K562 (cell line): Measurements from ENCODE around the gene TMEM184C. TPM values are rescaled to one million over a fixed set of nuclear protein-coding genes. Genes with fewer than 3 reads are reported as not detected.

Experiments
- ATF7 ChIP-seq: fragments of 450-650 bp; IDR thresholded peaks from 2 replicates; pipeline ENCODE4 v1.7.1; 2014; ENCODE audit warnings: mild to moderate bottlenecking, moderate library complexity
- E2F3 ChIP-seq: fragments of 250-450 bp; sonication (Bioruptor Pico); IDR thresholded peaks from 2 replicates; pipeline ENCODE4 v1.4.0; 2020; ENCODE audit warnings: mild to moderate bottlenecking
- ETV6 ChIP-seq, 3 experiments: fragments of 150-350 bp in 1 of 3; sonication (generic) in 1 of 3; formaldehyde crosslinking in 1 of 3; IDR thresholded peaks; 2 replicates each; pipeline versions ENCODE4 v1.6.1 to v1.8.0; 2014 to 2022; ENCODE audit warnings: borderline replicate concordance in 2 of 3, low read depth in 2 of 3, antibody characterized with exemption in 1 of 3, low read length in 1 of 3, mild to moderate bottlenecking in 1 of 3, missing genetic modification reagents in 1 of 3
- RBBP5 ChIP-seq: fragments of 200-600 bp; sonication (generic); IDR thresholded peaks from 2 replicates; pipeline ENCODE4 v1.6.1; 2012; ENCODE audit warnings: borderline replicate concordance, mild to moderate bottlenecking, low read length, control low read depth, inconsistent platforms; ENCODE audit not compliant: insufficient read depth, poor library complexity, severe bottlenecking
- RBM34 ChIP-seq: fragments of 200-400 bp; formaldehyde crosslinking; IDR thresholded peaks from 2 replicates; pipeline ENCODE4 v1.6.1; 2018; ENCODE audit warnings: low read length, borderline replicate concordance; ENCODE audit not compliant: insufficient read depth
- SRSF7 ChIP-seq: fragments of 200-400 bp; formaldehyde crosslinking; optimal IDR thresholded peaks from 2 replicates; pipeline ENCODE3; 2017; ENCODE audit warnings: mild to moderate bottlenecking, low read depth, low read length
- ZFP36 ChIP-seq: fragments of 150-350 bp; IDR thresholded peaks from 2 replicates; pipeline ENCODE4 v1.6.1; 2018; ENCODE audit warnings: low read length, low read depth; ENCODE audit not compliant: partially characterized antibody
- ZNF124 ChIP-seq: sonication (generic); formaldehyde crosslinking; IDR thresholded peaks from 2 replicates; pipeline ENCODE4 v1.8.1; 2022; ENCODE audit warnings: missing genetic modification reagents
- ZNF445 ChIP-seq: fragments of 250-450 bp; sonication (Bioruptor Pico); IDR thresholded peaks from 2 replicates; pipeline ENCODE4 v1.4.0; 2020; ENCODE audit warnings: low read depth, mild to moderate bottlenecking, moderate library complexity
- ZNF584 ChIP-seq: fragments of 200-800 bp; sonication (Bioruptor generic); IDR thresholded peaks from 2 replicates; pipeline ENCODE4 v1.6.1; 2016; ENCODE audit warnings: low read depth, mild to moderate bottlenecking, missing genetic modification characterization, missing compliant biosample characterization
- polyA plus RNA-seq, 8 experiments: library from polyadenylated mRNA; depleted of rRNA in 4 of 8; stranded (reverse) in 5 of 8; unstranded in 3 of 8; fragments of >200 nt; fragmentation: Nextera tagmentation in 2 of 8; fragmentation: Illumina TruSeq in 1 of 8; extraction: Ambion mirVana in 2 of 8; extraction: Trizol in 1 of 8; gene quantifications; 2 replicates each; pipeline versions ENCODE4 v1.2.1 to v1.2.3, GENCODE V29; 2011 to 2014; ENCODE audit warnings: inconsistent platforms in 1 of 8, missing spikeins in 1 of 8
- total RNA-seq, 7 experiments: library from RNA; depleted of rRNA in 6 of 7; stranded (reverse); fragments of >200 nt in 6 of 7; fragmentation: Illumina TruSeq in 2 of 7; extraction: Trizol in 2 of 7; gene quantifications; 2 replicates each; pipeline versions ENCODE4 v1.2.1 to v1.2.3, GENCODE V29; 2011 to 2021; ENCODE audit warnings: low replicate concordance in 1 of 7
- TF ChIP-seq, protein P1 (sequence below): sonication (generic); formaldehyde crosslinking; IDR thresholded peaks from 2 replicates; pipeline ENCODE4 v1.4.0; 2020; ENCODE audit warnings: mild to moderate bottlenecking, missing genetic modification reagents
- TF ChIP-seq, protein P2 (sequence below): fragments of 250-450 bp; sonication (Bioruptor Pico); IDR thresholded peaks from 2 replicates; pipeline ENCODE4 v1.8.0; 2021; ENCODE audit warnings: moderate library complexity, mild to moderate bottlenecking, inconsistent platforms
- TF ChIP-seq, protein P3 (sequence below): fragments of 450-650 bp; formaldehyde crosslinking; IDR thresholded peaks from 2 replicates; pipeline ENCODE4 v1.4.0; 2020; ENCODE audit warnings: mild to moderate bottlenecking, moderate library complexity
- TF ChIP-seq, protein P4 (sequence below), 2 experiments: fragments of 450-650 bp; IDR thresholded peaks; 2 replicates each; pipeline ENCODE4 v1.6.1; 2016
- TF ChIP-seq, protein P5 (sequence below): sonication (generic); formaldehyde crosslinking; IDR thresholded peaks from 2 replicates; pipeline ENCODE4 v1.8.0; 2022; ENCODE audit warnings: mild to moderate bottlenecking, missing genetic modification reagents

Gene TMEM184C
- total and polyA plus RNA-seq, 9 of the 15 experiments (the other 6 are each of a cell fraction or from before 2014, with no cell fraction given) = 3.9 to 24.2 (median 18.2) TPM

DNA sequence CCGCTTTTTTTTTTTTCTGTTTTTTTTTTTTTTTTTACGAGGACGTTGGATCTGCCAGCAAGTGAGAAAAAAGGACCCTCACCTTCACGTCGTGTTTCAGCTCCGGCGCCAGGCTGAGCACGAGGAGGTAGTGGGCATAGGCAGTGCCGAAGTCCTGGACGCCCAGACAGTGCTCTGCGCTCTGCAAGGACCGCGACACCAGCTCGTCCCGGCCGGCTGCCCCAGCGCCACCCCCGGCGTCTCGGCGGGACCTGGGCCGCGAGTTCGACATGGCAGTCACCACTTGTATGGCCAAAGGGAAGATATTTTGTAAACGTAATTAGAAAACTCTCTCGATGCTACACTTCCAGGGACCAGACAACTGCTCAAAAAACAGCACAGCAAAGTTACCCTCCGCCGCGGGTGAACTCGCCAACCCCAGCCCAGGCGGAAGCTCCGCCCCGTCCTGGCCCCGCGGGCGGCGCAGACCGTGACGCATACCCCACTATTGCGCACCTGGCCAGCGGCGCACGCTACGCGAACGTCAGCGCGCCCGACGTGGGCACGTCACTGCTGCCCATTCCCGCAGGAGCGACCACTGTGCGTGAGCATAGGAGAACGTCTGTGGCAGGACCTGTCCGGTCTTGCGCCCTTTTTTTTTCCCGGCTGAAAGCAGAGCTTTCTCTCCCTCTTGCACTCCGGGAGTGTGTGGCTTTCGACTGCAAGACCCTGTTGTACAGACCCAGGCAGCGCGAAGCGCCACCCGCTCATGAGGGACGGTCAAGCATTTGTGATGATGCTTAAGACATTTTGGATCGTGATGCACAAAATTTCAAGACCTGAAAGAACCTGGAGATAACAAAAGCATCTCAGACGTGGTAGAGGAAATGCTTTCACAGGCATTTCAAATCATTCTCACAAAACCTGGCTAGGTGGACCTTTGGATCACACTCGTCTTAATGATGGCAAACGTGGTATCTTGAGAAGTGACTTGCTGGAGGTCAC, 66.8 kb downstream of the TMEM184C start, which contains the start of gene PRMT9 (continued):
- TF ChIP-seq, protein P1, sequence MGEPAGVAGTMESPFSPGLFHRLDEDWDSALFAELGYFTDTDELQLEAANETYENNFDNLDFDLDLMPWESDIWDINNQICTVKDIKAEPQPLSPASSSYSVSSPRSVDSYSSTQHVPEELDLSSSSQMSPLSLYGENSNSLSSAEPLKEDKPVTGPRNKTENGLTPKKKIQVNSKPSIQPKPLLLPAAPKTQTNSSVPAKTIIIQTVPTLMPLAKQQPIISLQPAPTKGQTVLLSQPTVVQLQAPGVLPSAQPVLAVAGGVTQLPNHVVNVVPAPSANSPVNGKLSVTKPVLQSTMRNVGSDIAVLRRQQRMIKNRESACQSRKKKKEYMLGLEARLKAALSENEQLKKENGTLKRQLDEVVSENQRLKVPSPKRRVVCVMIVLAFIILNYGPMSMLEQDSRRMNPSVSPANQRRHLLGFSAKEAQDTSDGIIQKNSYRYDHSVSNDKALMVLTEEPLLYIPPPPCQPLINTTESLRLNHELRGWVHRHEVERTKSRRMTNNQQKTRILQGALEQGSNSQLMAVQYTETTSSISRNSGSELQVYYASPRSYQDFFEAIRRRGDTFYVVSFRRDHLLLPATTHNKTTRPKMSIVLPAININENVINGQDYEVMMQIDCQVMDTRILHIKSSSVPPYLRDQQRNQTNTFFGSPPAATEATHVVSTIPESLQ (CRISPR knock-in tag) = peak; percentile 80; the same call in 1 of the 2 replicates
- TF ChIP-seq ZNF124 (CRISPR knock-in tag) (no peak), ATF7 (peak; percentile 91), ZFP36 (peak; percentile 48), ZNF445 (CRISPR knock-in tag) (no peak), E2F3 (no peak), ZNF584 (CRISPR knock-in tag) (no peak), RBM34 (no peak), RBBP5 (peak; percentile 72), SRSF7 (no peak), ETV6 (IDR thresholded peaks at IDR 0.05; ENCODE audit: borderline replicate concordance in 1 of 2, low read depth in 2 of 2, low read length in 1 of 2) (no peak), ETV6 (CRISPR knock-in tag; IDR thresholded peaks at IDR 0.05; ENCODE audit: borderline replicate concordance) (no peak)
- TF ChIP-seq, protein P2, sequence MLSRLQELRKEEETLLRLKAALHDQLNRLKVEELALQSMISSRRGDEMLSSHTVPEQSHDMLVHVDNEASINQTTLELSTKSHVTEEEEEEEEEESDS (CRISPR knock-in tag) = no peak
- TF ChIP-seq, protein P3, sequence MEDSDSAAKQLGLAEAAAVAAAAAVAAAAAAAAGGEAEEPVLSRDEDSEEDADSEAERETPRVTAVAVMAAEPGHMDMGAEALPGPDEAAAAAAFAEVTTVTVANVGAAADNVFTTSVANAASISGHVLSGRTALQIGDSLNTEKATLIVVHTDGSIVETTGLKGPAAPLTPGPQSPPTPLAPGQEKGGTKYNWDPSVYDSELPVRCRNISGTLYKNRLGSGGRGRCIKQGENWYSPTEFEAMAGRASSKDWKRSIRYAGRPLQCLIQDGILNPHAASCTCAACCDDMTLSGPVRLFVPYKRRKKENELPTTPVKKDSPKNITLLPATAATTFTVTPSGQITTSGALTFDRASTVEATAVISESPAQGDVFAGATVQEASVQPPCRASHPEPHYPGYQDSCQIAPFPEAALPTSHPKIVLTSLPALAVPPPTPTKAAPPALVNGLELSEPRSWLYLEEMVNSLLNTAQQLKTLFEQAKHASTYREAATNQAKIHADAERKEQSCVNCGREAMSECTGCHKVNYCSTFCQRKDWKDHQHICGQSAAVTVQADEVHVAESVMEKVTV (CRISPR knock-in tag) = no peak
- TF ChIP-seq, protein P4, sequence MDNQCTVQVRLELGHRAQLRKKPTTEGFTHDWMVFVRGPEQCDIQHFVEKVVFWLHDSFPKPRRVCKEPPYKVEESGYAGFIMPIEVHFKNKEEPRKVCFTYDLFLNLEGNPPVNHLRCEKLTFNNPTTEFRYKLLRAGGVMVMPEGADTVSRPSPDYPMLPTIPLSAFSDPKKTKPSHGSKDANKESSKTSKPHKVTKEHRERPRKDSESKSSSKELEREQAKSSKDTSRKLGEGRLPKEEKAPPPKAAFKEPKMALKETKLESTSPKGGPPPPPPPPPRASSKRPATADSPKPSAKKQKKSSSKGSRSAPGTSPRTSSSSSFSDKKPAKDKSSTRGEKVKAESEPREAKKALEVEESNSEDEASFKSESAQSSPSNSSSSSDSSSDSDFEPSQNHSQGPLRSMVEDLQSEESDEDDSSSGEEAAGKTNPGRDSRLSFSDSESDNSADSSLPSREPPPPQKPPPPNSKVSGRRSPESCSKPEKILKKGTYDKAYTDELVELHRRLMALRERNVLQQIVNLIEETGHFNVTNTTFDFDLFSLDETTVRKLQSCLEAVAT (IDR thresholded peaks at IDR 0.05) = 0 out of 4 replicates have a peak, but pooled peaks of 1 of the 2 experiments have one; percentile 10
- TF ChIP-seq, protein P5, sequence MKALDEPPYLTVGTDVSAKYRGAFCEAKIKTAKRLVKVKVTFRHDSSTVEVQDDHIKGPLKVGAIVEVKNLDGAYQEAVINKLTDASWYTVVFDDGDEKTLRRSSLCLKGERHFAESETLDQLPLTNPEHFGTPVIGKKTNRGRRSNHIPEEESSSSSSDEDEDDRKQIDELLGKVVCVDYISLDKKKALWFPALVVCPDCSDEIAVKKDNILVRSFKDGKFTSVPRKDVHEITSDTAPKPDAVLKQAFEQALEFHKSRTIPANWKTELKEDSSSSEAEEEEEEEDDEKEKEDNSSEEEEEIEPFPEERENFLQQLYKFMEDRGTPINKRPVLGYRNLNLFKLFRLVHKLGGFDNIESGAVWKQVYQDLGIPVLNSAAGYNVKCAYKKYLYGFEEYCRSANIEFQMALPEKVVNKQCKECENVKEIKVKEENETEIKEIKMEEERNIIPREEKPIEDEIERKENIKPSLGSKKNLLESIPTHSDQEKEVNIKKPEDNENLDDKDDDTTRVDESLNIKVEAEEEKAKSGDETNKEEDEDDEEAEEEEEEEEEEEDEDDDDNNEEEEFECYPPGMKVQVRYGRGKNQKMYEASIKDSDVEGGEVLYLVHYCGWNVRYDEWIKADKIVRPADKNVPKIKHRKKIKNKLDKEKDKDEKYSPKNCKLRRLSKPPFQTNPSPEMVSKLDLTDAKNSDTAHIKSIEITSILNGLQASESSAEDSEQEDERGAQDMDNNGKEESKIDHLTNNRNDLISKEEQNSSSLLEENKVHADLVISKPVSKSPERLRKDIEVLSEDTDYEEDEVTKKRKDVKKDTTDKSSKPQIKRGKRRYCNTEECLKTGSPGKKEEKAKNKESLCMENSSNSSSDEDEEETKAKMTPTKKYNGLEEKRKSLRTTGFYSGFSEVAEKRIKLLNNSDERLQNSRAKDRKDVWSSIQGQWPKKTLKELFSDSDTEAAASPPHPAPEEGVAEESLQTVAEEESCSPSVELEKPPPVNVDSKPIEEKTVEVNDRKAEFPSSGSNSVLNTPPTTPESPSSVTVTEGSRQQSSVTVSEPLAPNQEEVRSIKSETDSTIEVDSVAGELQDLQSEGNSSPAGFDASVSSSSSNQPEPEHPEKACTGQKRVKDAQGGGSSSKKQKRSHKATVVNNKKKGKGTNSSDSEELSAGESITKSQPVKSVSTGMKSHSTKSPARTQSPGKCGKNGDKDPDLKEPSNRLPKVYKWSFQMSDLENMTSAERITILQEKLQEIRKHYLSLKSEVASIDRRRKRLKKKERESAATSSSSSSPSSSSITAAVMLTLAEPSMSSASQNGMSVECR = no peak; the same call in 1 of the 2 replicates
